Measurements from ENCODE around the gene TARP.
"Not testable (repeated sequence)": the region's sequence is repeated elsewhere in the genome, so short reads cannot be mapped to it uniquely, and the experiment has no call there.

The TARP gene

GRCh38 chr7:38244516-38244915 lies 28.9 kb downstream of the TARP start (continued):
- no peak for TF ChIP-seq HNF4G (IDR thresholded peaks at IDR 0.05)
- TF ChIP-seq GABPA (IDR thresholded peaks at IDR 0.05 in 1 of 2, conservative IDR thresholded peaks at IDR 0.05 in 1 of 2), result no peak

- not testable (repeated sequence) for H3K27me3 ChIP-seq (ENCODE audit: control insufficient read depth in 4 of 4, insufficient read depth in 4 of 4, low read length in 3 of 4); H3K4me1 ChIP-seq (ENCODE audit: control insufficient read depth in 4 of 4, insufficient read depth in 4 of 4, low read length in 3 of 4); H3K9ac ChIP-seq (ENCODE audit: low read depth in 1 of 2, low read length in 2 of 2); H3K36me3 ChIP-seq (ENCODE audit: control insufficient read depth in 4 of 4, insufficient read depth in 3 of 4, low read depth in 1 of 4, low read length in 3 of 4); H3K4me3 ChIP-seq (ENCODE audit: low read depth in 1 of 3, low read length in 3 of 3); H3K9me3 ChIP-seq (ENCODE audit: control insufficient read depth in 4 of 4, low read length in 3 of 4); H3K27ac ChIP-seq (ENCODE audit: low read depth in 1 of 2, low read length in 2 of 2); DNase-seq (ENCODE audit: low spot score)
- WGBS, result 57% methylated on average over 5 of the region's 5 CpGs
Observed at GRCh38 chr7:38243345-38243744, 30.1 kb downstream of the TARP start.

- Histone ChIP-seq H3K27me3 (ENCODE audit: control insufficient read depth in 4 of 4, insufficient read depth in 4 of 4, low read length in 3 of 4) (no peaks in the 10 kb centered on the region), H3K4me3 (ENCODE audit: low read depth in 1 of 3, low read length in 3 of 3) (no peak overlapping the region), H3K4me1 (ENCODE audit: control insufficient read depth in 4 of 4, insufficient read depth in 4 of 4, low read length in 3 of 4) (no peaks in the 10 kb centered on the region), H3K27ac (ENCODE audit: low read depth in 1 of 2, low read length in 2 of 2) (no peak overlapping the region), H3K9me3 (ENCODE audit: control insufficient read depth in 4 of 4, low read length in 3 of 4) (no peaks in the 10 kb centered on the region), H3K36me3 (ENCODE audit: control insufficient read depth in 4 of 4, insufficient read depth in 3 of 4, low read depth in 1 of 4, low read length in 3 of 4) (no peaks in the 10 kb centered on the region), H3K9ac (ENCODE audit: low read depth in 1 of 2, low read length in 2 of 2) (no peak overlapping the region)
- no peak for DNase-seq (ENCODE audit: low spot score)
- TF ChIP-seq FOXA2 (IDR thresholded peaks at IDR 0.05) (no peak), HNF4A (conservative IDR thresholded peaks at IDR 0.05) (no peak), ATF3 (IDR thresholded peaks at IDR 0.05) (no peak), HNF4G (IDR thresholded peaks at IDR 0.05) (no peak), FOXA1 (IDR thresholded peaks at IDR 0.05) (no peak), JUND (IDR thresholded peaks at IDR 0.05) (no peak), EGR1 (IDR thresholded peaks at IDR 0.05; ENCODE audit: low read depth in 2 of 2) (no peak), RAD21 (IDR thresholded peaks at IDR 0.05) (no peak), SP1 (IDR thresholded peaks at IDR 0.05) (no peak), MAX (IDR thresholded peaks at IDR 0.05) (no peak), TAF1 (conservative IDR thresholded peaks at IDR 0.05) (no peak), RXRA (IDR thresholded peaks at IDR 0.05) (no peak), NR2F2 (IDR thresholded peaks at IDR 0.05) (no peak), ZBTB33 (IDR thresholded peaks at IDR 0.05) (no peak)
- 88% methylated on average over 6 of the region's 6 CpGs for WGBS
Observed at GRCh38 chr7:38242814-38243213, 30.6 kb downstream of the TARP start.

GRCh38 chr7:38241071-38241470 lies 32.4 kb downstream of the TARP start:
- no peaks in the 10 kb centered on the region for H3K4me1 ChIP-seq (ENCODE audit: control insufficient read depth in 4 of 4, insufficient read depth in 4 of 4, low read length in 3 of 4)
- 65% methylated on average over 3 of the region's 3 CpGs for WGBS
- H3K9ac ChIP-seq (ENCODE audit: low read depth in 1 of 2, low read length in 2 of 2), result no peak overlapping the region
- H3K4me3 ChIP-seq (ENCODE audit: low read depth in 1 of 3, low read length in 3 of 3), result no peak overlapping the region
- no peaks in the 10 kb centered on the region for H3K27me3 ChIP-seq (ENCODE audit: control insufficient read depth in 4 of 4, insufficient read depth in 4 of 4, low read length in 3 of 4)
- H3K27ac ChIP-seq (ENCODE audit: low read depth in 1 of 2, low read length in 2 of 2), result no peak overlapping the region
- no peaks in the 10 kb centered on the region for H3K9me3 ChIP-seq (ENCODE audit: control insufficient read depth in 4 of 4, low read length in 3 of 4)
- DNase-seq (ENCODE audit: low spot score), result no peak
- H3K36me3 ChIP-seq (ENCODE audit: control insufficient read depth in 4 of 4, insufficient read depth in 3 of 4, low read depth in 1 of 4, low read length in 3 of 4), result no peaks in the 10 kb centered on the region
- TF ChIP-seq FOXA2 (IDR thresholded peaks at IDR 0.05) (no peak), REST (IDR thresholded peaks at IDR 0.05) (no peak), EGR1 (IDR thresholded peaks at IDR 0.05; ENCODE audit: low read depth in 2 of 2) (no peak), MAX (IDR thresholded peaks at IDR 0.05) (no peak), ZBTB33 (IDR thresholded peaks at IDR 0.05) (no peak), CTCF (IDR thresholded peaks at IDR 0.05; ENCODE audit: low read depth, low read length, missing input control) (no peak), GABPA (IDR thresholded peaks at IDR 0.05 in 1 of 2, conservative IDR thresholded peaks at IDR 0.05 in 1 of 2) (no peak), JUND (IDR thresholded peaks at IDR 0.05) (no peak), RAD21 (IDR thresholded peaks at IDR 0.05) (no peak)
